ENCODE results near the gene PRELID2. TPM values are rescaled to one million over a fixed set of nuclear protein-coding genes. Genes with fewer than 3 reads are reported as not detected.

The PRELID2 gene
- total RNA-seq, 1 donor from 2014 or later: 9.2 TPM

GRCh38 chr5:145847499-145848497 is 12.7 kb upstream of the PRELID2 start:
- Histone ChIP-seq H2AFZ (ENCODE audit: low read depth, low read length) (no peak overlapping the region), H3K27ac (ENCODE audit: low read depth, low read length) (peak overlapping the region; percentile 51), H3K27me3 (ENCODE audit: insufficient read depth, low read length) (no peaks in the 10 kb centered on the region), H3K9me3 (ENCODE audit: insufficient read depth, low read depth, low read length) (no peaks in the 10 kb centered on the region), H4K20me1 (ENCODE audit: insufficient read depth, low read length) (no peaks in the 10 kb centered on the region), H3K36me3 (ENCODE audit: insufficient read depth, low read length) (no peaks in the 10 kb centered on the region), H3K4me3 (ENCODE audit: insufficient read depth, low read depth, low read length) (no peak overlapping the region), H3K4me1 (ENCODE audit: insufficient read depth, low read length) (peaks cover 12% of the 10 kb centered on the region), H3K79me2 (ENCODE audit: insufficient read depth, low read length) (no peaks in the 10 kb centered on the region), H3K4me2 (ENCODE audit: low read length) (peak overlapping the region; percentile 26), H3K9ac (ENCODE audit: low read length) (no peak overlapping the region)
- Mint-ChIP-seq H3K36me3 (ENCODE audit: low read depth, unreplicated experiment) (no peaks in the 10 kb centered on the region), H3K4me3 (ENCODE audit: unreplicated experiment) (no peak overlapping the region), H3K9me3 (ENCODE audit: unreplicated experiment) (no peaks in the 10 kb centered on the region), H3K27ac (ENCODE audit: unreplicated experiment) (no peak overlapping the region), H3K27me3 (ENCODE audit: low read depth, unreplicated experiment) (no peaks in the 10 kb centered on the region), H3K4me1 (ENCODE audit: low read depth, unreplicated experiment) (peaks cover 6% of the 10 kb centered on the region)
- peak; percentile 99 for FAIRE-seq
- no peak for TF ChIP-seq CTCF (IDR thresholded peaks at IDR 0.05; ENCODE audit: insufficient read depth, low read depth, low read length)
- no peak for TF ChIP-seq EZH2 (IDR thresholded peaks at IDR 0.05; ENCODE audit: insufficient read depth, low read length)
- peak; percentile 88 for DNase-seq (ENCODE audit: low read depth)

- Histone ChIP-seq H3K4me3 (ENCODE audit: insufficient read depth, low read depth, low read length) (no peak overlapping the region), H3K27ac (ENCODE audit: low read depth, low read length) (no peak overlapping the region), H3K36me3 (ENCODE audit: insufficient read depth, low read length) (no peaks in the 10 kb centered on the region), H3K27me3 (ENCODE audit: insufficient read depth, low read length) (no peaks in the 10 kb centered on the region), H3K9me3 (ENCODE audit: insufficient read depth, low read depth, low read length) (no peaks in the 10 kb centered on the region), H3K4me1 (ENCODE audit: insufficient read depth, low read length) (peaks cover 12% of the 10 kb centered on the region), H3K9ac (ENCODE audit: low read length) (no peak overlapping the region), H3K4me2 (ENCODE audit: low read length) (no peak overlapping the region), H2AFZ (ENCODE audit: low read depth, low read length) (no peak overlapping the region), H4K20me1 (ENCODE audit: insufficient read depth, low read length) (no peaks in the 10 kb centered on the region), H3K79me2 (ENCODE audit: insufficient read depth, low read length) (no peaks in the 10 kb centered on the region)
- DNase-seq (ENCODE audit: low read depth) (no peak), FAIRE-seq (no peak)
- Mint-ChIP-seq H3K36me3 (ENCODE audit: low read depth, unreplicated experiment) (no peaks in the 10 kb centered on the region), H3K4me1 (ENCODE audit: low read depth, unreplicated experiment) (peaks cover 6% of the 10 kb centered on the region), H3K27ac (ENCODE audit: unreplicated experiment) (no peak overlapping the region), H3K9me3 (ENCODE audit: unreplicated experiment) (no peaks in the 10 kb centered on the region), H3K4me3 (ENCODE audit: unreplicated experiment) (no peak overlapping the region), H3K27me3 (ENCODE audit: low read depth, unreplicated experiment) (no peaks in the 10 kb centered on the region)
- TF ChIP-seq EZH2 (IDR thresholded peaks at IDR 0.05; ENCODE audit: insufficient read depth, low read length) (no peak), CTCF (IDR thresholded peaks at IDR 0.05; ENCODE audit: insufficient read depth, low read depth, low read length) (no peak)
These were observed 10.9 kb upstream of the PRELID2 start for GRCh38 chr5:145846081-145846480.

- no peaks in the 10 kb centered on the region for H3K79me2 ChIP-seq (ENCODE audit: insufficient read depth, low read length)
- H3K4me3 ChIP-seq (ENCODE audit: insufficient read depth, low read depth, low read length): no peak overlapping the region
- H3K4me1 ChIP-seq (ENCODE audit: insufficient read depth, low read length): no peaks in the 10 kb centered on the region
- H3K36me3 ChIP-seq (ENCODE audit: insufficient read depth, low read length): no peaks in the 10 kb centered on the region
- no peak overlapping the region for H2AFZ ChIP-seq (ENCODE audit: low read depth, low read length)
- no peak overlapping the region for H3K4me2 ChIP-seq (ENCODE audit: low read length)
- Mint-ChIP-seq H3K27me3 (ENCODE audit: low read depth, unreplicated experiment) (peaks cover 2% of the 10 kb centered on the region), H3K36me3 (ENCODE audit: low read depth, unreplicated experiment) (no peaks in the 10 kb centered on the region), H3K4me1 (ENCODE audit: low read depth, unreplicated experiment) (no peaks in the 10 kb centered on the region), H3K27ac (ENCODE audit: unreplicated experiment) (no peak overlapping the region), H3K9me3 (ENCODE audit: unreplicated experiment) (peaks cover 2% of the 10 kb centered on the region), H3K4me3 (ENCODE audit: unreplicated experiment) (no peak overlapping the region)
- TF ChIP-seq CTCF (IDR thresholded peaks at IDR 0.05; ENCODE audit: insufficient read depth, low read depth, low read length): no peak
- no peak for TF ChIP-seq EZH2 (IDR thresholded peaks at IDR 0.05; ENCODE audit: insufficient read depth, low read length)
- H3K27me3 ChIP-seq (ENCODE audit: insufficient read depth, low read length): no peaks in the 10 kb centered on the region
- H3K9me3 ChIP-seq (ENCODE audit: insufficient read depth, low read depth, low read length): no peaks in the 10 kb centered on the region
- no peak overlapping the region for H3K27ac ChIP-seq (ENCODE audit: low read depth, low read length)
- H4K20me1 ChIP-seq (ENCODE audit: insufficient read depth, low read length): no peaks in the 10 kb centered on the region
- FAIRE-seq (no peak), DNase-seq (ENCODE audit: low read depth) (no peak)
- no peak overlapping the region for H3K9ac ChIP-seq (ENCODE audit: low read length)
These were observed 6.2 kb upstream of the PRELID2 start for GRCh38 chr5:145841299-145841698.

Measured in astrocyte (in vitro differentiated cells and primary cell).